CD4-positive, alpha-beta T cell (primary cell): ENCODE data around the gene ABR. TPM values are rescaled to one million over a fixed set of nuclear protein-coding genes. Genes with fewer than 3 reads are reported as not detected.

Experiments used
- ATAC-seq: fragments of 200-7000 bp; cut with Tn5 transposase; one replicate; pipeline ENCODE4 v1.10.0; 2022; ENCODE audit warnings: mild to moderate bottlenecking; ENCODE audit not compliant: poor library complexity
- CTCF ChIA-PET: fragments of 350-600 bp; sonication (Branson Sonifier 250); formaldehyde crosslinking; loops from one replicate; lab custom pipeline; 2021; ENCODE audit warnings: antibody characterized with exemption, inconsistent platforms; lab: Charles Lee
- POLR2A ChIA-PET: fragments of 350-600 bp; sonication (Branson Sonifier 250); formaldehyde crosslinking; loops from one replicate; lab custom pipeline; 2021; ENCODE audit warnings: antibody characterized with exemption, inconsistent platforms; lab: Charles Lee
- DNase-seq, 14 experiments: peaks; one replicate each; pipeline ENCODE4 v3.0.0-alpha.2; 2013 to 2020; ENCODE audit warnings: mixed read lengths in 2 of 14
- H3K27ac ChIP-seq, 2 donors: one replicate each; pipeline versions ENCODE4 v1.5.1 to v1.7.0; 2013; ENCODE audit warnings: low read length in 2 of 2, low read depth in 1 of 2, mild to moderate bottlenecking in 1 of 2
- H3K27me3 ChIP-seq, 2 experiments: 1 replicate in 1 of 2; 2 replicates in 1 of 2; pipeline versions ENCODE4 v1.6.1 to v1.7.0; 2013; ENCODE audit warnings: low read length in 2 of 2, control low read depth in 1 of 2, mild to moderate bottlenecking in 1 of 2, moderate library complexity in 1 of 2; ENCODE audit not compliant: insufficient read depth in 2 of 2, control insufficient read depth in 1 of 2
- H3K36me3 ChIP-seq: one replicate; pipeline ENCODE4 v1.6.1; 2013; ENCODE audit warnings: low read length, control low read depth; ENCODE audit not compliant: insufficient read depth
- H3K4me1 ChIP-seq: one replicate; pipeline ENCODE4 v1.6.1; 2013; ENCODE audit warnings: low read length, control low read depth; ENCODE audit not compliant: insufficient read depth
- H3K4me3 ChIP-seq: one replicate; pipeline ENCODE4 v1.5.1; 2013; ENCODE audit warnings: mild to moderate bottlenecking, low read length, moderate library complexity
- H3K9me3 ChIP-seq, 2 experiments: 1 replicate in 1 of 2; 2 replicates in 1 of 2; pipeline versions ENCODE4 v1.6.1 to v1.7.0; 2013; ENCODE audit warnings: low read length in 2 of 2, mild to moderate bottlenecking in 2 of 2, control low read depth in 1 of 2, moderate library complexity in 1 of 2; ENCODE audit not compliant: control insufficient read depth in 1 of 2, insufficient read depth in 1 of 2
- H3K27ac Mint-ChIP-seq: one replicate; pipeline ENCODE4 v1.8.0; 2020; ENCODE audit warnings: mixed read lengths
- H3K27me3 Mint-ChIP-seq: one replicate; pipeline ENCODE4 v1.8.0; 2021; ENCODE audit warnings: mixed read lengths
- H3K36me3 Mint-ChIP-seq: one replicate; pipeline ENCODE4 v1.8.0; 2021; ENCODE audit warnings: low read depth, mixed read lengths
- H3K4me1 Mint-ChIP-seq: one replicate; pipeline ENCODE4 v1.8.0; 2021; ENCODE audit warnings: low read depth, mixed read lengths
- H3K4me3 Mint-ChIP-seq: one replicate; pipeline ENCODE4 v1.8.0; 2020; ENCODE audit warnings: mild to moderate bottlenecking, mixed read lengths
- H3K9me3 Mint-ChIP-seq: one replicate; pipeline ENCODE4 v1.8.0; 2020; ENCODE audit warnings: mixed read lengths
- CTCF ChIP-seq: fragments of 200-600 bp; IDR thresholded peaks from one replicate; pipeline ENCODE4 v1.8.0; 2022; ENCODE audit warnings: antibody characterized with exemption, mild to moderate bottlenecking
- intact Hi-C, 2 experiments: fragments of 100-400 bp; cut with DNase I in 1 of 2; cut with micrococcal nuclease in 1 of 2; formaldehyde crosslinking; loops; one replicate each; pipeline versions ENCODE4 v1.15.1 to v1.9.0; 2023 to 2025; cut with DNase I, micrococcal nuclease
- total RNA-seq, 174 experiments: library from RNA in 2 of 174; stranded (reverse) in 2 of 174; gene quantifications; one replicate each; pipeline ENCODE4 v1.2.3 and lab custom pipeline; 2021 to 2026

The ABR gene
- total RNA-seq, 2 experiments from 2014 or later = 72.4 to 74.8 TPM

DNA sequence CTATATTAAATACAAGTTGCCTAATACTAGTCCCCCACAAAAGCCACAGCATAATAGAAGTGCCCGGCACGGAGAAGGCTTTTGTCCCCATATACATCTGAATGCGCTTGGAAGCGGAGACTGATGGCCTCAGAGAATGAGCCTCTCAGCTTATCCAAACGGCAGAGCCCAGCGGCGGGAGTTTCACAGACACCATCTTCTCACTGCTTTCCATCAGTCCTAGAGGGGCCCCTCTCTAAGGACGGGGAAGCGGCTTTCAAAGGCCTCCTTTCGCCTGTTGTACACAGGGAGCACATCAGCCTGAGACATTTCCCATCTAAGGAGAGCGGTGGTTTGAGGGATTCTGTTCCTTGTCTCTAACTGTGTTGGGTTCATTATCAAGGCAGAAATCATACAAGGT lies 217.1 kb downstream of the ABR start:
- ChIA-PET CTCF (no interaction called here), POLR2A (no interaction called here)
- Mint-ChIP-seq H3K4me1 (no peaks in the 10 kb centered on the region), H3K4me3 (no peak overlapping the region), H3K27ac (no peak overlapping the region), H3K27me3 (peaks cover 37% of the 10 kb centered on the region), H3K9me3 (no peaks in the 10 kb centered on the region), H3K36me3 (no peaks in the 10 kb centered on the region)
- H3K36me3 ChIP-seq = no peaks in the 10 kb centered on the region
- intact Hi-C loops = no loop called here
- ATAC-seq (no peak), DNase-seq (no peak)
- H3K9me3 ChIP-seq = no peaks in the 10 kb centered on the region
- no peaks in the 10 kb centered on the region for H3K4me1 ChIP-seq
- TF ChIP-seq CTCF = no peak
- H3K4me3 ChIP-seq = no peak overlapping the region
- H3K27ac ChIP-seq = no peak overlapping the region
- H3K27me3 ChIP-seq = peaks cover 0 to 5% of the 10 kb centered on the region in 2 experiments

GRCh38 chr17:962166-962565 lies 217.6 kb downstream of the ABR start:
- H3K9me3 ChIP-seq = no peaks in the 10 kb centered on the region
- H3K27me3 ChIP-seq = peaks cover 0 to 5% of the 10 kb centered on the region in 2 experiments
- no peak for TF ChIP-seq CTCF
- no peak overlapping the region for H3K27ac ChIP-seq
- intact Hi-C loops = no loop called here
- CTCF ChIA-PET = no interaction called here
- POLR2A ChIA-PET = no interaction called here
- ATAC-seq (no peak), DNase-seq (no peak)
- no peaks in the 10 kb centered on the region for H3K36me3 ChIP-seq
- H3K27me3 Mint-ChIP-seq = peaks cover 32% of the 10 kb centered on the region
- H3K4me3 Mint-ChIP-seq = no peak overlapping the region
- no peak overlapping the region for H3K27ac Mint-ChIP-seq
- no peaks in the 10 kb centered on the region for H3K4me1 ChIP-seq
- no peak overlapping the region for H3K4me3 ChIP-seq
- no peaks in the 10 kb centered on the region for H3K9me3 Mint-ChIP-seq
- H3K36me3 Mint-ChIP-seq = no peaks in the 10 kb centered on the region
- no peaks in the 10 kb centered on the region for H3K4me1 Mint-ChIP-seq

DNA sequence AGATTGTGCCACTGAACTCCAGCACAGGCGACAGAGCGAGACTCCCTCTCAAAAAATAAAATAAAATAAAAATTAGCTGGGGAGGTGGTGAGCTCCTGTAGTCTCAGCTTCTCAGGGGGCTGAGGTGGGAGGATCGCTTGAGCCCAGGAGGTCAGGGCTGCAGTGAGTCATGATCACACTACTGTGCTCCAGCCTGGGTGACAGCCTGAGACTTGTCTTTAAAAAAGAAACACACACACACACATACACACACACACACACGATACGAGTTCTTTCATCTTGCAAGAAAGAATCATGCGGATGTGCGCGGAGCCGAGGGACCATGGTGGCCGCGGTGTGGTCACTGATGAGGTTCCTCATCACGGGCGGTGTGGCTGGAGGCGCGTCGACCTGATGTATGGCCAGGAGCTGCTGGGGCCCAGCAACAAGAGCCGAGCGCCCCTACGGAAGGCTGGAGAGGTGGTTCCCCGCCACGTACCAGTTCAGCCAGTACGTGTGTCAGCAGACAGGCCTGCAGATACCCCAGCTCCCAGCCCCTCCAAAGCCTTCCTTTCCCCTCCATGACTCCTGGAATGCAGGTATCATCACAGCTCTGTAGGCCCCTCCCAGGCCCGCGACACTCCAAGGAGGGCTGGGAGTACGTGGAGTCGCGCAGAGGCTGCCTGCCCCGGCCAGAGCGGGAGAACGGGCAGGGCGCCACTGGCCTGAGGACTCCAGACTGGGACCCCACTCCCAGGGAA lies 220.9 kb downstream of the ABR start:
- intact Hi-C loops = no loop called here
- Mint-ChIP-seq H3K36me3 (no peaks in the 10 kb centered on the region), H3K27ac (no peak overlapping the region), H3K9me3 (no peaks in the 10 kb centered on the region), H3K27me3 (peaks cover 11% of the 10 kb centered on the region), H3K4me1 (no peaks in the 10 kb centered on the region), H3K4me3 (no peak overlapping the region)
- H3K27me3 ChIP-seq = peaks cover 0 to 5% of the 10 kb centered on the region in 2 experiments
- H3K27ac ChIP-seq = no peak overlapping the region
- H3K4me1 ChIP-seq = no peaks in the 10 kb centered on the region
- H3K36me3 ChIP-seq = no peaks in the 10 kb centered on the region
- no peaks in the 10 kb centered on the region for H3K9me3 ChIP-seq
- ChIA-PET POLR2A (no interaction called here), CTCF (no interaction called here)
- ATAC-seq (no peak), DNase-seq (no peak)
- no peak for TF ChIP-seq CTCF
- no peak overlapping the region for H3K4me3 ChIP-seq
